H9 (cell line): ENCODE data around the gene SURF4. TPM values are rescaled to one million over a fixed set of nuclear protein-coding genes. Genes with fewer than 3 reads are reported as not detected.

Experiments used
- DNase-seq: peaks from one replicate; pipeline ENCODE4 v3.0.0-alpha.2; 2017
- H2AFZ ChIP-seq: one replicate; pipeline ENCODE4 v1.6.1; 2013; ENCODE audit warnings: mild to moderate bottlenecking, low read length, control low read depth, moderate library complexity
- H2AK5ac ChIP-seq: 2 replicates; pipeline ENCODE4 v1.6.1; 2013; ENCODE audit warnings: low read length, control low read depth, mixed read lengths; ENCODE audit not compliant: insufficient read length
- H2BK120ac ChIP-seq: one replicate; pipeline ENCODE4 v1.6.1; 2013; ENCODE audit warnings: low read depth, mild to moderate bottlenecking, low read length, control low read depth, inconsistent platforms; ENCODE audit not compliant: poor library complexity, severe bottlenecking
- H2BK12ac ChIP-seq: 2 replicates; pipeline ENCODE4 v1.6.1; 2013; ENCODE audit warnings: low read length, control low read depth, mixed read lengths, low read depth; ENCODE audit not compliant: insufficient read length
- H2BK15ac ChIP-seq: 2 replicates; pipeline ENCODE4 v1.6.1; 2013; ENCODE audit warnings: low read depth, low read length, control low read depth
- H2BK20ac ChIP-seq: one replicate; pipeline ENCODE4 v1.6.1; 2013; ENCODE audit warnings: low read depth, mild to moderate bottlenecking, low read length, control low read depth, inconsistent platforms; ENCODE audit not compliant: poor library complexity, severe bottlenecking
- H2BK5ac ChIP-seq: 2 replicates; pipeline ENCODE4 v1.6.1; 2013; ENCODE audit warnings: low read length, control low read depth, mixed read lengths; ENCODE audit not compliant: insufficient read length
- H3K14ac ChIP-seq: 2 replicates; pipeline ENCODE4 v1.6.1; 2013; ENCODE audit warnings: low read length, control low read depth; ENCODE audit not compliant: insufficient read depth
- H3K18ac ChIP-seq: 2 replicates; pipeline ENCODE4 v1.6.1; 2013; ENCODE audit warnings: low read depth, mild to moderate bottlenecking, mixed read lengths, low read length, control low read depth; ENCODE audit not compliant: insufficient read length
- H3K23ac ChIP-seq: 2 replicates; pipeline ENCODE4 v1.6.1; 2013; ENCODE audit warnings: low read length, control low read depth, mixed read lengths, low read depth; ENCODE audit not compliant: insufficient read length
- H3K23me2 ChIP-seq: 2 replicates; pipeline ENCODE4 v1.6.1; 2013; ENCODE audit warnings: low read depth, mild to moderate bottlenecking, mixed read lengths, low read length, control low read depth; ENCODE audit not compliant: insufficient read length, poor library complexity, severe bottlenecking
- H3K27ac ChIP-seq: 2 replicates; pipeline ENCODE4 v1.5.1; 2013; ENCODE audit warnings: low read length, control low read depth, mixed read lengths, low read depth; ENCODE audit not compliant: insufficient read length
- H3K27me3 ChIP-seq: 2 replicates; pipeline ENCODE4 v1.6.1; 2013; ENCODE audit warnings: low read length, control low read depth, inconsistent platforms; ENCODE audit not compliant: insufficient read depth
- H3K4ac ChIP-seq: 2 replicates; pipeline ENCODE4 v1.6.1; 2013; ENCODE audit warnings: low read depth, mild to moderate bottlenecking, control low read depth, inconsistent platforms, low read length, moderate library complexity
- H3K4me1 ChIP-seq: 2 replicates; pipeline ENCODE4 v1.6.1; 2013; ENCODE audit warnings: low read length, control low read depth, inconsistent platforms; ENCODE audit not compliant: insufficient read depth
- H3K4me2 ChIP-seq: 2 replicates; pipeline ENCODE4 v1.6.1; 2013; ENCODE audit warnings: low read length, control low read depth, mixed read lengths; ENCODE audit not compliant: insufficient read length, insufficient read depth
- H3K56ac ChIP-seq: 2 replicates; pipeline ENCODE4 v1.6.1; 2013; ENCODE audit warnings: low read depth, mild to moderate bottlenecking, mixed read lengths, low read length, control low read depth; ENCODE audit not compliant: insufficient read length
- H3K79me1 ChIP-seq: 2 replicates; pipeline ENCODE4 v1.6.1; 2013; ENCODE audit warnings: low read depth, mild to moderate bottlenecking, moderate library complexity, low read length, control low read depth, inconsistent platforms; ENCODE audit not compliant: insufficient read depth, poor library complexity, severe bottlenecking
- H3K79me2 ChIP-seq: 2 replicates; pipeline ENCODE4 v1.6.1; 2013; ENCODE audit warnings: low read length, control low read depth, inconsistent platforms; ENCODE audit not compliant: insufficient read depth
- H3K9ac ChIP-seq: 2 replicates; pipeline ENCODE4 v1.6.1; 2013; ENCODE audit warnings: low read length, control low read depth, mixed read lengths; ENCODE audit not compliant: insufficient read length; ENCODE audit errors: extremely low read depth
- H3K9me3 ChIP-seq: one replicate; pipeline ENCODE4 v1.6.1; 2013; ENCODE audit warnings: low read depth, low read length, inconsistent platforms; ENCODE audit not compliant: control insufficient read depth
- H3T11ph ChIP-seq: one replicate; pipeline ENCODE4 v1.6.1; 2013; ENCODE audit warnings: mild to moderate bottlenecking, low read length, control low read depth, inconsistent platforms
- H4K20me1 ChIP-seq: one replicate; pipeline ENCODE4 v1.6.1; 2013; ENCODE audit not compliant: control insufficient read depth, insufficient read length, insufficient read depth
- H4K5ac ChIP-seq: 2 replicates; pipeline ENCODE4 v1.6.1; 2013; ENCODE audit warnings: low read depth, mild to moderate bottlenecking, mixed read lengths, low read length, control low read depth; ENCODE audit not compliant: insufficient read length
- H4K8ac ChIP-seq: replicated peaks from 2 replicates; pipeline ENCODE4 v1.6.1; 2013; ENCODE audit warnings: low read length, control low read depth, mixed read lengths, low read depth; ENCODE audit not compliant: insufficient read length
- H4K91ac ChIP-seq: 2 replicates; pipeline ENCODE4 v1.6.1; 2013; ENCODE audit warnings: low read depth, mild to moderate bottlenecking, moderate library complexity, mixed read lengths, low read length, control low read depth; ENCODE audit not compliant: insufficient read length
- H3K27ac Mint-ChIP-seq, 3 experiments: 2 replicates in 2 of 3; 3 replicates in 1 of 3; pipeline ENCODE4 v1.8.0; 2020 to 2021; ENCODE audit warnings: mixed read lengths in 3 of 3, mild to moderate bottlenecking in 1 of 3, moderate library complexity in 1 of 3
- H3K27me3 Mint-ChIP-seq: 2 replicates; pipeline ENCODE4 v1.8.0; 2021; ENCODE audit warnings: low read depth, mild to moderate bottlenecking, moderate library complexity, mixed read lengths
- H3K36me3 Mint-ChIP-seq, 3 experiments: 2 replicates in 2 of 3; 3 replicates in 1 of 3; pipeline ENCODE4 v1.8.0; 2020 to 2021; ENCODE audit warnings: low read depth in 3 of 3, mixed read lengths in 3 of 3; ENCODE audit not compliant: insufficient read depth in 1 of 3
- H3K4me1 Mint-ChIP-seq, 2 experiments: 2 replicates each; pipeline ENCODE4 v1.8.0; 2020; ENCODE audit warnings: mixed read lengths in 2 of 2
- H3K4me3 Mint-ChIP-seq, 2 experiments: 2 replicates in 1 of 2; 3 replicates in 1 of 2; pipeline ENCODE4 v1.8.0; 2020 to 2021; ENCODE audit warnings: mild to moderate bottlenecking in 2 of 2, mixed read lengths in 2 of 2, moderate library complexity in 1 of 2
- H3K9me3 Mint-ChIP-seq, 2 experiments: 2 replicates in 1 of 2; 3 replicates in 1 of 2; pipeline ENCODE4 v1.8.0; 2020; ENCODE audit warnings: mild to moderate bottlenecking in 2 of 2, mixed read lengths in 2 of 2, moderate library complexity in 1 of 2
- WGBS: extraction: QIAGEN DNeasy Blood & Tissue Kit; methylation state at CpG from one replicate; pipeline ENCODE4 v1.1.7; 2013; ENCODE audit warnings: missing lambda C conversion rate, low lambda C conversion rate, mixed read lengths; ENCODE audit not compliant: insufficient read length; ENCODE audit errors: extremely low coverage; 5-methylcytosine and 5-hydroxymethylcytosine counted together
- total RNA-seq: library from RNA; stranded (reverse); gene quantifications from 2 replicates; pipeline ENCODE4 v1.2.1, GENCODE V29; 2021
- TF ChIP-seq, protein P1 (sequence below): fragments of 200-600 bp; sonication (generic); conservative IDR thresholded peaks from 3 replicates; pipeline ENCODE4 v1.8.0; 2021; ENCODE audit warnings: antibody characterized with exemption, mild to moderate bottlenecking

SURF4 gene
- total RNA-seq, 1 experiment from 2014 or later: 146 TPM

DNA sequence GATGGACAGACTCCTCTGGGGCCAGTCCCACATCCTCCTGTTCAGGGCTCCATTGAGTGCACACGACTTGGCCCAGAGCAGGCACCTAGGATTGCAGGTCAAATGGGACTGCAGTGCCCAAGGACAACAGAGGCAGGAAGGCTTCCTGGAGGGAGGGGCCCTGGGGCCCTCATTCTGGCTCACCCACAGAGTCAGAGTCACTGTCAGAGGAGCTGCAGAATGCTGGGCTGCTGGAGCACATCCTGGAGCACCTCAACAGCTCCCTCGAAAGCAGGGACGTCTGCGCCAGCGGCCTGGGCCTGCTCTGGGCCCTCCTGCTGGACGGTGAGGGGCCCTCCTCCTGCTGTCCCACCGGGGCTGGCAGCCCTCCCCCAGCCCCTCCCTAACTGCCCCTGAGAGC is 26.8 kb upstream of the SURF4 start:
- Mint-ChIP-seq H3K4me3 (no peak overlapping the region), H3K27me3 (peaks cover 3% of the 10 kb centered on the region), H3K27ac (no peak overlapping the region), H3K4me1 (peaks cover 0 to 2% of the 10 kb centered on the region in 2 experiments; a peak in 1 of 4 replicates), H3K9me3 (no peaks in the 10 kb centered on the region), H3K36me3 (peaks cover 21 to 32% (median 30%) of the 10 kb centered on the region in 3 experiments; a peak in 6 of 7 replicates)
- no peak for DNase-seq
- H2BK120ac ChIP-seq: no peak overlapping the region
- no peak overlapping the region for H3K56ac ChIP-seq
- no peak overlapping the region for H2BK15ac ChIP-seq
- H2BK12ac ChIP-seq: no peak overlapping the region
- H3K27ac ChIP-seq: no peak overlapping the region
- H4K8ac ChIP-seq: no peak overlapping the region
- no peak overlapping the region for H3K4ac ChIP-seq
- H4K5ac ChIP-seq: no peak overlapping the region
- no peak overlapping the region for H4K91ac ChIP-seq
- no CpG with 5 or more reads among the region's 7 CpGs for WGBS
- no peak overlapping the region for H3T11ph ChIP-seq
- H3K14ac ChIP-seq: no peak overlapping the region
- H3K18ac ChIP-seq: no peak overlapping the region
- TF ChIP-seq, protein P1, sequence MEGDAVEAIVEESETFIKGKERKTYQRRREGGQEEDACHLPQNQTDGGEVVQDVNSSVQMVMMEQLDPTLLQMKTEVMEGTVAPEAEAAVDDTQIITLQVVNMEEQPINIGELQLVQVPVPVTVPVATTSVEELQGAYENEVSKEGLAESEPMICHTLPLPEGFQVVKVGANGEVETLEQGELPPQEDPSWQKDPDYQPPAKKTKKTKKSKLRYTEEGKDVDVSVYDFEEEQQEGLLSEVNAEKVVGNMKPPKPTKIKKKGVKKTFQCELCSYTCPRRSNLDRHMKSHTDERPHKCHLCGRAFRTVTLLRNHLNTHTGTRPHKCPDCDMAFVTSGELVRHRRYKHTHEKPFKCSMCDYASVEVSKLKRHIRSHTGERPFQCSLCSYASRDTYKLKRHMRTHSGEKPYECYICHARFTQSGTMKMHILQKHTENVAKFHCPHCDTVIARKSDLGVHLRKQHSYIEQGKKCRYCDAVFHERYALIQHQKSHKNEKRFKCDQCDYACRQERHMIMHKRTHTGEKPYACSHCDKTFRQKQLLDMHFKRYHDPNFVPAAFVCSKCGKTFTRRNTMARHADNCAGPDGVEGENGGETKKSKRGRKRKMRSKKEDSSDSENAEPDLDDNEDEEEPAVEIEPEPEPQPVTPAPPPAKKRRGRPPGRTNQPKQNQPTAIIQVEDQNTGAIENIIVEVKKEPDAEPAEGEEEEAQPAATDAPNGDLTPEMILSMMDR: no peak
- H2AK5ac ChIP-seq: no peak overlapping the region
- no peak overlapping the region for H3K9ac ChIP-seq
- no peak overlapping the region for H3K23ac ChIP-seq
- no peak overlapping the region for H3K4me2 ChIP-seq
- peaks cover 4% of the 10 kb centered on the region for H4K20me1 ChIP-seq
- no peak overlapping the region for H2AFZ ChIP-seq
- no peaks in the 10 kb centered on the region for H3K23me2 ChIP-seq
- no peaks in the 10 kb centered on the region for H3K79me1 ChIP-seq
- H3K4me1 ChIP-seq: no peaks in the 10 kb centered on the region
- H2BK20ac ChIP-seq: no peak overlapping the region
- H3K27me3 ChIP-seq: no peaks in the 10 kb centered on the region
- no peaks in the 10 kb centered on the region for H3K9me3 ChIP-seq
- H3K79me2 ChIP-seq: no peaks in the 10 kb centered on the region
- no peak overlapping the region for H2BK5ac ChIP-seq
